Subcutaneous adipose tissue (tissue), 4 donors: Measurements from ENCODE around the gene SIRPD. TPM values are rescaled to one million over a fixed set of nuclear protein-coding genes. Genes with fewer than 3 reads are reported as not detected.

Source experiments
- CTCF ChIP-seq: fragments of 450-650 bp; IDR thresholded peaks from one replicate; pipeline ENCODE4 v1.5.1; 2016; ENCODE audit warnings: low read depth, mild to moderate bottlenecking, control low read depth, antibody characterized with exemption, moderate library complexity
- total RNA-seq, 4 donors: library from RNA; depleted of rRNA; stranded (reverse); fragments of >200 nt; gene quantifications; one replicate each; pipeline ENCODE4 v1.1.0, GENCODE V29; 2016

SIRPD gene
- 1 to 10 TPM in 1 of 4 donors, not detected in 3; 7.8 TPM for total RNA-seq

DNA sequence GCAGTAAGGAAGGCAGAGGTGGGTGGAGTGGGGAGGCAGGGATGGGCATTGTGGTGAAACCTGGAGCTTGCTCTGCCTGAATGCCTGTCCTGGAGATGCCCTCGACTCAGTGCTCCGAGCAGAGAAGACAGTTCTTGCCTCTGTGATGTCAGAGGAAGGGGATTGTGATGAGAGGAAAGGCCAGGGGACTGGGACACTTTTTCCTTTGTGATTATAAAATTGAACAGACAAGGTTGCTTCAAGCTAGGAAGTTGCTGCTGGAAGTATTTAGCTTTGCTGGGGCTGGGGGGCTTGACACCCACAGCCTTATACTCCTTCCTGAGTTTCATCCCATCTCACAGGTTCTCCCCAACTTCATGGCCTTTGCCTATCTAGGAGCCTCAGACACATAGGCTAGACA is at the start of gene SIRPD:
Gene SIRPD, minus strand, starts transcription at position 101 of the 400 bp plus-strand sequence. Its CDS starts 52 bp downstream, at position 49.
- no peak for TF ChIP-seq CTCF

DNA sequence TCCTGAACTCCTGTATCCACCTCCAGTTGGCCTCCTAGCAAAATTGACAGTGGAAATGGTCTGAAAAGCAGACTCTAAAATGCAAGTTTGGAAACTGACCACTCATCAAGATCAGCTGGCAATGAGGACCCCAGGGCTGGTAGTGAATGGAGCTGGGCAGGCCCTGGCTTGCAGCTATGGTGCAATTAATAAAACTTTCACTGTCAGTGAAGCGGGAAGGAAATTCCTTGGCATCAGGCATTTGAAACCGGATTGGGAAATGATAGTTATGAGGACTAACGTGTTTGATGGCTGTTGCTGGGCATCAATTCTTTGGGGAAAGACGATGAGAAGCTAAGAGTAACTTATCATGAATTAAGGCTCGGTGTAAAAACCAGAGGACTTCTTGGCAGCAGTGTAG is 43.2 kb upstream of the SIRPD start:
- no peak for TF ChIP-seq CTCF

DNA sequence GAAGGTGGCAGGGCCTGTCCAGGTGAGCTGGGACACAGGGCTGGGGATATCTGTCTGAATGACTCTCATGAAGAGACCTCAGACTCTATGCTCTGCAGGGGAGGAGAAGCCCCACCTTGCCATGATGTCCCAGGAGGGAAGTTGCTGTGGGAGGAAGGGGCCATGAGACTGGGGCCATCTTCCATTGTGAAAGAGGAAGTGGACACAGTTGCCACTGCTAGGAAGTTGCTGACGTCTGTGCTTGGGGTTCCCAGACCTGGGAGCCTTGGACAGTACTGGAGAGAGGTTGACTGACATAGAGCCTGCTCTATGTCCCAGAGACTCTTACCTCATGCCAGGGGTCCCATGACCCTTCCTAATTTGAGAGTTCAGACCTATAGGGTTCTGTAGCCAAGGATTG is 37.8 kb upstream of the SIRPD start:
- no peak for TF ChIP-seq CTCF

DNA sequence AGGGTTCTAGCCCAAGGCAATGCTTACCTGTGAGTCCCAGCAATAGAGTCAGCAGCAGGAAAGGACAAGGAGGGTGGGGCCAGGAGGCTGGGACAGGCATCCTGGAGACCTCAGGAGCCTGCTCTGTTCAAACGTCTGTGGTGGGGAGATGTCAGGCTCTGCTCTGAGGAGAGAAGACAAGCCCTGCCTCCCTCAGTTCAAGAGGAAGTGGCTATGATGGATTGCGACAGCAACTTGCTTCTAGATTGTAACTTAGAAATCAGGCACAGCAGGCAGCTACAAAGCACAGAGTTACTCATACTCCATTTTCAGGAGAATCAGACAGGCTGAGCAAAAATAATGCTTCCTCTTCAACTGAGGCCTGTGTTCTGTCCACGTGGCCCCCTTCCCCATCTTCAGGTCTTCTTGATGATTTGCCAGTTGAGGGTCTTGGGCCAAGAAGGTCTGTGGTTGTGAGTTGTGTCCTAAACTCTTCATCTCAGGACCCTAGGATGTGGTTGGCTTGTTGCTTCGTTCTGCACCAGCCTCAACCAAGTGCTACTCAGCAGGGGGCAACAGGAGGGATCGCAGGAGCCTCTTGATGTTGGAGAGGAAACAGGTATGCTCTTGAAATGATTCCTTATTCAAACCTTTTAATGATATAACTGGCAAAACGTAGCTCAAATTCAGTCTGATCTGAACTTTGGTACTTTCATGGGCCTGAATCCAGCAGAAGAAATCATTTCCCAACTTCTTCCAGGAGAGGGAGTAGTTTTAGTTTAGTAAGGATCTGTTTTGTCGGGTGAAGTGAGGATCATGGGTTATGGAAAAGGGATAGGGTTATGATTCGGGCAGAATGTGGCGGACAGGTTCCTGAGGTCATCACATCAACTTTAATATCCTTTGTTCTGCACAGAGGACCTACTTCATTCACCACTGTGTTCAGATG is 31.3 kb upstream of the SIRPD start:
- TF ChIP-seq CTCF: no peak

DNA sequence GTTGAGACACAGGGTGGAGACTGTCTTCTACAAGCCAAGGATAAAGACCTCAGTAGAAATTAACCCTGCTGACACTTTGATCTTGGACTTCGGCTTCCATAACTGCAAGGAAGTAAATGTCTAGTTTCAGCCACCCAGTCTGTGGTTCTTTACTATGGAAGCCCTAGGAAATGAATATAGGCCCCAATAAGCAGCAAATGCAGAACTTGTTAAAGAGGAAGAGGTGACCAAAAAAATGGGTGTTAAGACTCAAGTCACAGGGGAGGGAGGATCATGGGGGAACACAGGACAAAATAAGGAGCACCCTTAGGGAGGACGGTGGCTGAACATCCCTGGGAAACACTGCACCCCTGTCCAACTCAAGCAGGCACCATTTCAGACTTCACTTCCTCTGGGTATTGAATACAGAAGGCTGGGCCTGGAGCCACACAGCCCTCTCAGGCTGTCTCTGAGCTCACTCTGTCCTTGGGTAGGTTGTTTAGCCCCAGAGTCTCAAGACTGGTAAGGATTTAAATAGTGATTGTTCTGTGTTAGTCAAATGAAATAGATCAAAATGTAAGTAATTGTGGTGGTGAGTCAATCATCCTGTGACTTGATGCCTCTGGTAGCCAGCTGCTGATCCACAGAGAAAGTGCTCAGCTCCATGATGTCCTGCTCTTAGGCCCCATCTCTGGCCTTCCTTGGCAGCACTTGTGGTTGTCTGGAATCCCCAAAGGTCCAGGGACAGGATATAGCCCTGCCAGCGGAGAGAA is 30.5 kb upstream of the SIRPD start:
- no peak for TF ChIP-seq CTCF

DNA sequence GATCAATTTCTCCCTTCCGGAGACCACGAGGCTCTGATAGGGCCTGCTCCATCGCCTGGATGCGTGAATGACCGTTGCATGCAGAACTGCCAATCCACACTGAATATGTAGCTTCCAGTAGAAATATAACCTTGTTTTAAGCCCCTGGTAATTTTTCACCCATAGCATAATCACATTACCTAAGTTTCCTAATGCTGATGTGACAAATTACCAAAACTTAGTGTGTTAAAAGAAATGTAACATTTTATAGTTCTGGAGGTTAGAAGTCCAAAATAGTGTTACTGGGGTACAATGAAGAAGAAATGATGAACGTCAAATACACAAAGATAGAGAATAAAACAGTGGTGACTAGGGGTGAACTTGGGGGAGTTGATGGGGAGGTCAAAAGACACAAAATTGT is 22.0 kb upstream of the SIRPD start:
- TF ChIP-seq CTCF: no peak

- no peak for TF ChIP-seq CTCF
Observed at GRCh38 chr20:1577906-1578305, 20.4 kb upstream of the SIRPD start.
